Epidermal melanocyte (primary cell): Measurements from ENCODE around the gene QSOX2.

Experiments used
- DNase-seq: peaks from one replicate; pipeline ENCODE4 v3.0.0; 2011; ENCODE audit warnings: low spot score; ENCODE audit not compliant: insufficient read length

The QSOX2 gene

DNA sequence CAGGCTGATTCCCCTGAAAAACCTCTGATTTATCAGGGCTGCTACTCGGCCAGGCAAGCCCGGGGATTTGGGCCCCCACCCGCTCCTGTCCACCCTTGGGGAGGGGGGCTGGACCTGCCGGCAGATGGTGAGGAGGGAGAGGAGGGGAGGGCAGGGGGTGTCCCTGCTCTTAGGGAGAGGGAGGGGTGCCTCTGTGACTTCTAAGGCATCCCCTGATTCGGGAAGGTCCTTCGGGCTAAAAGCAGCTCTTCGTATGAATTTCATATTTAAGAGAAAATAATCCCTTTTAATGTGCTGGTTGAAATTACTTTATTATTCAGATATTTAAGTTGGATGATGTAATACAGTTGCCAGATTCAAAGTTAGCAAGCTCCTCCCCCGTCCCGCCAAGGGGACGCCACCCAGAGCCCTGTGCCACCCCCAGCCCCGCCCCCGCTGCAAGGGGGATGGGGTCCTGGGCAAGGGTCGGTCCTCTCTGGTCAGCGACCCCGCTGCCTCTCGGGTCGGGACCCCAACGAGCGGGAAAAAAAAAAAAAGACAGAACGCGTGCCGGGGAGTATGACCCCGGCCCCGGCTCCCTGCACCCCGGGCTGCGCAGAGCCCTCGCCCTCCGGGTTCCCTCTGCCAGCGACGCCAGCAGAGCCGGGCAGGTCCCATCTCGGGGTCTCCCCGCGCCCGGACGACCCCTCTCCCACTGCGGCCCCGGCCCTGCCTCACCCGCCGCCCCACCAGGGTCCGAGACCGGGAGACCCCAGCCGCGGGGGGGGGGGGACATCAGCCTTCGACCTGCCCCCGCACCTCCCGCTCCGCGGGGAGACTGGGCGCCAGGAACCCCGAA, 53.1 kb downstream of the QSOX2 start:
- DNase-seq, result no peak

DNA sequence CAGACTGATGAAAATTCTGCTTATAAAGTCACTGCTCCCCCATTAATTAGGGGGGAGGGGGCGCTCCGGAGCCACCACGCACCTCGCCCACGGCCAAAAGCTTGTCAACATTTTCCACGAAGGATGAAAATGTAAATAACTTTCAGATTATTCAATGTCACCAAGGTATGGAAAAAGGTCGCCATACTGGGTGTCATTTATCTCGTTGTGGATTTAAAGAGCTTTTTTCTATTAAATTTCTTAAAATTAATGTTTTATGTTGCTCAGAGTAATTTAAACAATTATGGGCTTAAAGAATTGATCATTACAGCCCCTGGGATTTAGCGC, 53.7 kb downstream of the QSOX2 start:
- DNase-seq, result no peak

- no peak for DNase-seq
Measured at GRCh38 chr9:136191099-136191959, 54.3 kb downstream of the QSOX2 start.

- DNase-seq, result no peak
Measured at GRCh38 chr9:136190656-136191055, 55.0 kb downstream of the QSOX2 start.

GRCh38 chr9:136190237-136190601, 55.4 kb downstream of the QSOX2 start:
- DNase-seq, result no peak

- DNase-seq, result no peak
Measured at GRCh38 chr9:136189394-136190236, 56.0 kb downstream of the QSOX2 start.

DNA sequence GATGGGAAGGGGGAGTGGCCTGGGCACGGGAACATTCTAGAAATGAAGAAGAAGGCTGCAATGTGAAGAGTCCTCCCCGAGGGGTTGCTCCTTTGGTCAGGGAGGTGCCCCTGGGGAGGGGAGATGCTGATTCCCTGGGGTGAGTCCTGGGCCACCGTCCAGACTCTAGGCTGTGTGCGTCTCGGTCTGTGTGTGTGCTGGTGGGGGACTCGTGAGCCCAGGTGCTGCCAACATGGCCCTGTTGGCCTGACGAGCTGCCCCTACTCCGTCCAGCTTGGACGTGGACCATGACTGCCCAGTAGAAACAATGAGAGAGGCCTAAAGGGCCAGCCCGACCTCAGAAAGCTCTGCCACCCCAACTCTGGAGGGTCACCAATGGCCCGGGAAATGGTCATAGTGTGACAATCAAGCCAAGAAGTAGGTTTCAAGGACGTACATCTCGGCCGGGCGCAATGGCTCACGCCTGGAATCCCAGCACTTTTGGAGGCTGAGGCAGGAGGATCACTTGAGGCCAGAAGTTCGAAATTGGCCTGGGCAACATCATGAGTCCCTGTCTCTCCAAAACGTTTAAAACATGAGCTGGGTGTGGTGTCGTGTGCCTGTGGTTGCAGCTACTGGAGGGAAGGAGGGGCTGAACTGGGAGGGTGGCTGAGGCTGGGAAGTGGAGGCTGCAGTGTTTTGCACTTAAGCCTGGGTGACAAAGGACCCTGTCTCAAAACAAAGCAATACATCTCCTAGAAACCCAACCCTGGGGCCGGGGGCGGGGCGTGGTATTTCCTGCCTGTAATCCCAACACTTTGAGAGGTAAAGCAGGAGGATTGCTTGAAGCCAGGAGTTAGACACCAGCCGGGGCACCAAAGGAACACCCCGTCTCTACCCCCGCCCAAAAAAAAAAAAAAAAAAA, 57.7 kb downstream of the QSOX2 start:
- DNase-seq, result no peak

- DNase-seq, result no peak
Measured at GRCh38 chr9:136187197-136187596, 58.4 kb downstream of the QSOX2 start.

GRCh38 chr9:136186386-136186785, 59.2 kb downstream of the QSOX2 start:
- no peak for DNase-seq

GRCh38 chr9:136185596-136186366, 59.8 kb downstream of the QSOX2 start:
- DNase-seq, result no peak

DNA sequence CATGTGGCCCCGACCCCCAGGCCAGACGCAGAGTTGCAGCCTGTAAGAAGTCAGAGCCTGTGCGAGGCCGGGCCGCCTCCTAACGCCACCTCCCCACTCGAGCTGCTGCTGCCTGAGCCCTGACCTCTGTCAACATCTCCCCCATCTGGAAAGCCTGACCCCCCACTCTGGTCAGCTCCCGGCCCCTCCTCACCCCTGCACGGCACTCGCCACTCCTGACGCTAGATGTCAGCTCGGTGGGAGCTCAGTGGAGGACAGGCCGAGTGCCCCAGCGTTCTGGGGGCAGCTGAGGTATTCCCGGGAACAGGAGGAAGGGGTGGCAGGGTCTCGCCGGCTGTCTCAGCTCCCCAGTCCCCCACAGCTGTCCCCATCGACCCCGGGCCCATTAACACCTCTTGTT, 60.5 kb downstream of the QSOX2 start:
- DNase-seq, result no peak

DNA sequence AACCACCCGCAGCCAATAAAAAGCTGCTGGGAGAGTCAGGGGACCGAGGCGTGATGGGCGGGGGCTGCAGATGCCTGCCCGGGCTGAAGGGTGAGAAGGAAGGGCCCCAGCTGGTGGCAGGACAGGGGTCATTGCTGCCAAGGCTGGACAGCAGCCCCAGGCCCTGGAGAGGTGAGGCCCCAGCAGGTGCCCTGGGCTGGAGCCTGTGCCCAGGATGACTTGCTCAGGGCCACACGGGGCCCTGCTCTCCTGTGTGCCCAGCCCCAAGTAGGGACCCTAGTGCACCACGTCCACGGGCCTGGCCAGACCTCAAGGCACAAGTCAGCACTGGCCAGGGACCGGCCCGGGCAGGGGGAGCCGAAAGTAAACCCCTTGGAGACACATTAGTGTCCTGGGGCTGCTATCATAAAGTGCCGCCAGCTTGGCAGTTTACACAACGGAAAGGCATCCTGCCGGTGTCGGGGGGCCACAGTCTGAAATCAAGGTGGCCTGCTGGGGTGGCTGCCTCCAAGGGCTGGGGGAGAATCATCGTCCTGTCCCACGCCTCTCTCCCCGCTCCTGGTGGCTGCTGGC, 62.7 kb downstream of the QSOX2 start:
- DNase-seq, result peak; percentile 5

DNA sequence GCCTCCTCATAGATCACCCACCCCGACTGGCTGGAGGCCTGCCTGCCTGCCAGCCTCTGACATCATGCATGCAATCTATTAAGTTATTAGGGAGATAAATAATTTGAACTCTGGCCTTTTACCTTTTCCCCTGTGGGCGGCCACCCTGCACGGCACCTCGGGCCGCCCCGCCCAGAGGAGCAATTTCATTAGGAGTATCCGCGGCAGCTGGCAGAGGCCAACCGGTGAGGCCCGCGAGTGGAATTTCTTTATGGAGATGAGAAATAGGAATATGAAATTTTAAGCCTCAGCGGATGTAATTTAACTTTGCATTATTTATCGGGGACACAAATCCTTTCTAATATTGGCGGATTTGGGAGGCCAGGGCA, 63.2 kb downstream of the QSOX2 start:
- DNase-seq, result peak; percentile 5

GRCh38 chr9:136181784-136182419, 63.7 kb downstream of the QSOX2 start:
- peak; percentile 8 for DNase-seq

- DNase-seq, result no peak
Measured at GRCh38 chr9:136180586-136180985, 65.0 kb downstream of the QSOX2 start.

DNA sequence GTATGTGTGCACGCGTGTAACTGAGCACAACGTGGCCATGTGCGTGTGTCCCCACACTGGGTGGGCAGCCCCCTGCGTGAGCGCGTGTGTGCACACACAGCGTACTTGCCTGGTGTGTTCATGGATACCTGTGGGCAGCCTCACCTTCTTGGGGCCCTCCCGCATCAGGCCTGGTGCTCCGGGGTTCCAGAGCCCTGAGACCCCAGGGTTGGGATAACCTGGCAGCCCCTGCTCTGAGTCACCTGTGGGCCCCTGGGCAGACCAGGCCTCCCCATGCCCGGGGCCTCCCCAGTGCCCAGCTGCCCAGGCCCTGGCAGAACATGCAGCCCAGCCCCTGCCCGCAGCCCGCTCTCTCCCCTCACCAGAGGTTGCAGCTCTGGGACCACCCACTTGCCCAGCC, 65.9 kb downstream of the QSOX2 start:
- no peak for DNase-seq

GRCh38 chr9:136179101-136179616, 66.5 kb downstream of the QSOX2 start:
- DNase-seq, result no peak

GRCh38 chr9:136178773-136179075, 66.9 kb downstream of the QSOX2 start:
- DNase-seq, result no peak

GRCh38 chr9:136178061-136178772, 67.4 kb downstream of the QSOX2 start:
- DNase-seq, result no peak
